ENCODE measurements around the gene CYP24A1.

CYP24A1 gene

GRCh38 chr20:54172856-54173652 is 732 bp downstream of the CYP24A1 start:
- no peak for DNase-seq (ENCODE audit: low spot score)

DNA sequence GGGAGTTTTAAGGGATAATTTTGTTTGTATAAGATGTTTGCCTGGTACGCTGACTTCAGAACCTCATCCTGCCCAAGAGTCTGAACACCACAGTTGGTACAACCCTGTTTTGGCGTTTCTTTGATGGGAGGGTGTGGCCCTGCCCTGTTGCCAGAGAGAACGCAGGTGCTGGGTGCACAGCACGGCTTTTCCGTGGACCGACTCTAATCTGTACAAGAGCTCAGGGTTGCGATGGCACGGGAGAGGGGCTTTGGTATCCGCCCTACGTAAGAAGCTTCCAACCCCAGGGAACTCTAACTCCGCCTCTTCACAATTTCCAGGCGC is 1.3 kb downstream of the CYP24A1 start:
- DNase-seq (ENCODE audit: low spot score) = no peak

- no peak for DNase-seq (ENCODE audit: low spot score)
Observed at GRCh38 chr20:54170963-54171362, 2.8 kb downstream of the CYP24A1 start.

DNA sequence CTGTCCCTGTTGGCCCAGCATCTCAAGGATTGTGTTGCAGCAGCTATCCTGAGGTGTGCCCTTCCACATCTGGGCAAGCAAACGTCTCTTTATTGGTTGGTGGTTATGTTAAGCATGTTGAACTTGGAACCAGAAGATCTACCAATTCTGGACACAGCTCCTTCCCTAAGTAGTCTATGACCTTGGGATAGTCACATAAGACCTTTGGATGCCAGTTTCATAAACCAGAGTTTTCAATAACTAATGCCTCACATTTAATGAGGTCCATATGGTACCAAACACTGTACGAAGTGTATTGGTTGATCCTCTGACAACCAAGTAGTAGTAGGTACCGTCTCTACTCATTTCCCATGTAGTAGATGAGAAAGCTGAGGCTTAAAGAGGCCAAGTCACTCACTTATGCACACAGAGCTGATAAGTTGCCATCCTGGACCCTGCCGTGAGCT is 3.7 kb downstream of the CYP24A1 start:
- no peak for DNase-seq (ENCODE audit: low spot score)

DNA sequence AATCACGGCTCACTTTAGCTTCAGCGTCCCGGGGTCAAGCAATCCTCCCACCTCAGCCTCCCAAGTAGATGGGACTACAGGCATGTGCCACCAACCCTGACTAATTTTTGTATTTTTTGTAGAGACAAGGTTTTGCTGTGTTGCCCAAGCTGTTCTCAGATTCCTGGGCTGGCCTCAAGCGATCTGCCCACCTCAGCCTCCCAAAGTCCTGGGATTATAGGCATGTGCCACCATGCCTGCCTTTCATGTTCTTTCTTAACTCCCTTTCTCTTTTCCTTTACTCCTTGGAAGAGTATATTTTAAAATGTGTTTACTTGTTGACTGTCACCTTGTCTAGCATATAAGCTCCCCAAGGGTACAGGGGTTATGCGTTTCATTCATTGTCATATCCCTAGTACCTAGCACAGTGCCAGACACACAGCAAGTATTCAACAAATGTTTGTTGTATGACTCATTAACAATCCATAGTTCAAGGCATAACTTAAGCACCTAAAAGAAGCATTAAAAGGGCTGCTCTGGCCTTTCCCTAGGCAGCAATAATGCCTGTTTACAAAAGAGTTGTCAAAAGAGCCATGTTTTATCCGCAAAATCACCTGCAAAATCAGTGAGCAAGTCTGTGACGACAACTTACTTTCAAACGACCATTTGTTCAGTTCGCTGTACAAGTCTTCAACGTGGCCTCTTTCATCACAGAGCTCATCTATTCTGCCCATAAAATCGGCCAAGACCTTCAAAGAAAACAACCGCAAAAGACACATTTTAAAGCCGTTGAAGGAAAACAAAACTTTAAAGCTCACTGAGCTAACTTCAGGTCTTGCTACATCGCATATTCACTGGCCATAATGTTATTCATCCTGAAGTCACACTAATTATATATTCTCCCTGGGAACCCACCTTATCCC is 4.6 kb downstream of the CYP24A1 start:
- no peak for DNase-seq (ENCODE audit: low spot score)

GRCh38 chr20:54167909-54168872 is 5.6 kb downstream of the CYP24A1 start:
- DNase-seq (ENCODE audit: low spot score) = no peak

DNA sequence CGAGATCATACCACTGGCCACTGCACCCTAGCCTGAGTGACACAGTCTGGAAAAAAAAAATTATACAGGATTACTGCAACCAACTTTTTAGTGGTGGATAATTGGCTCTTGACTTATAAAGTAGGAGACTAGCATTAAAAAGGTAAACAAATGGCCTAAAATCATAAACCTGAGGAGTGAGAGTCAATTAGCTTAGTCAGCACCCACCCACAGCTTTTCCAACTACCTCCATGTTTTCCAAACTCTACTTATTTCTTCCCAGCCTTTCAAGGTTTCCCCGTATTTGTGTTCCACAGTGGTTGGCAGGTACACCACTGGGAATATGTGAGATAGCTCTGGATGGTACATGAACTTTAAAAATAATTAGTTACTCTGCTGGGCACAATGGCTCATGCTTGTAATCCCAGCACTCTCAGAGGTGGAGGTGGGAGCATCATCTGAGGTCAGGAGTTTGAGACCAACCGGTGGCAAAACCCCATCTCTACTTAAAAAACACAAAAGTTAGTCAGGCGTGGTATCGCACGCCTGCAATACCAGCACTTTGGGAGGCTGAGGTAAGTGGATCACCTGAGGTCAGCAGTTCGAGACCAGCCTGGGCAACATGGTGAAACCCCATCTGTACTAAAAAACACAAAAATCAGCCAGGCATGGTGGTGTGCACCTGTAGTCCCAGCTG is 6.7 kb downstream of the CYP24A1 start:
- DNase-seq (ENCODE audit: low spot score) = no peak

- no peak for DNase-seq (ENCODE audit: low spot score)
Observed at GRCh38 chr20:54165803-54166202, 8.0 kb downstream of the CYP24A1 start.

DNA sequence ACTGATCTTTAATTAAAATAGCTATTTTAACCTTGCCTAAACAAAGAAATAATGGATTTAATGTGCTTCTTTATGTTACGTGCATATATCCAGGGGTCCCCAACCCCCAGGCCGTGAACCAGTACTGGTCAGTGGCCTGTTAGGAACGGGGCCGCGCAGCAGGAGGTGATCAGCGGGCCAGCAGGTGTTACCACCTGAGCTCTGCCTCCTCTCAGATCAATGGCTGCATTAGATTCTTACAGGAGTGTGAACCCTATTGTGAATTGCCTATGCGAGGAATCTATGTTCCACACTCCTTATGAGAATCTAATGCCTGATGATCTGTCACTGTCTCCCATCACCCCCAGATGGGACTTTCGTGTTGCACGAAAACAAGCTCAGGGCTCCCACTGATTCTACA is 8.8 kb downstream of the CYP24A1 start:
- no peak for DNase-seq (ENCODE audit: low spot score)

DNA sequence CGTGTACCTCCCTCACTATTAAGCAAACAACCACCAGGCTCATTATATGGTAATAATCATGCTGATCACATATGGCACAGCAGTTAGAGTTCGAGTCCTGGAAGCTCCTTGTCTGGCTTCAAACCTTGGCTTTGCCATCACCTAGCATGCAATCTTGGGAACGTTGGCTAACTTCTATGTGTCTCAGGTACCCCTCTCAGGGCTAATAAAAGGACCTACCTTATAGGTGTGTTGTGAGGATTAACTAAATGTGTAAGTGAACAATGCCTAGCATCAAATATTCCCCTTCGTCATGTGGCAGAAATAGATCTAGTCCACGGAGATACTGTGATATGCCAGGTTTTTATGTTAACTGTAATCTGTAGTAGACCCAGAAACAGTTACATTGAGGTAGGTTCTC is 10.4 kb downstream of the CYP24A1 start:
- DNase-seq (ENCODE audit: low spot score) = no peak

GRCh38 chr20:54162378-54163009 is 11.3 kb downstream of the CYP24A1 start:
- DNase-seq (ENCODE audit: low spot score) = no peak

- no peak for DNase-seq (ENCODE audit: low spot score)
Observed at GRCh38 chr20:54161821-54162149, 12.0 kb downstream of the CYP24A1 start.

- no peak for DNase-seq (ENCODE audit: low spot score)
Observed at GRCh38 chr20:54161008-54161820, 12.6 kb downstream of the CYP24A1 start.

DNA sequence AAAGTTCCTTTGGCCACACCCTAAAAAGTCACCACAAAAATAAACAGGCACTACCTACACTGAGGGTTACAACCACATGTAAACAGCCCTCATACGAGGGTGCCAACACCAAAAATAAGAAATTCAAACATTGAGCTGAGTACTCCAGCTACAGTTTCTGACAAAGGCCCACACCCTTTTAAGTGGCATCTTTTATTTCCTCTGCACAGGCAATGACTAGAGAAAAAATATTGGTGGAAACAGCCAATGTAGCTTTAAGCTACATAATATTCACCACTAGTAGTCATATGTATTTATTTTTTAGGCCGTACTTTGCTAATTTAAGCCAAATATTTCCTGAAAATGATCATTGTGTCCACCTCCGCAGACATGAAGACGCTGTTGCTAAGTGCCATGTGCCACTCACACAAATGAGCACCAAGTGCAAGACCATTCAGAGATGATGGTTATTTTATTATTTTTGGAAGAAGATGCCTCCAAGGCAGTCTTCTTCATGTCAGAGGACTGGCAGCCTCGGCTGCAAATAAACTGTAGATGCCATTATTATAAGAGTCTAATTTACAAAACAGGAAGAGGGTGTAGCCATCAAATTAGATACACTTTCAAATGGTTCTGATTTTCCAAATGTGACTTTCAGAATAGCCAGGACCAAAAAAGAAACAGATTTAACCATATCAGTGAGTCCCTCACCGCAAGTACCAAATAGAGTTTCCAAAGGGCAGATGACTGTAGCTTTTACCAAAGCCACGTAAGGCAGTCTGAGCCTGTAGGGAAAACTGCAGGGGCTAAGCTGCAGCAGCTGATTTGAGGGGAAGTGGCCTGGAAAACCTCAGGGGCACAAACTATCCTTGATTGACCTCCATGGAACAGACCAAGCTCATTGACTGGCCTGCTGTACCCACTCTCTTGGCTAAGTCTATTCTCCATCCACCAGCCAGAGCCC is 13.4 kb downstream of the CYP24A1 start:
- DNase-seq (ENCODE audit: low spot score) = no peak

GRCh38 chr20:54158856-54159418 is 14.8 kb downstream of the CYP24A1 start:
- DNase-seq (ENCODE audit: low spot score) = no peak

- no peak for DNase-seq (ENCODE audit: low spot score)
Observed at GRCh38 chr20:54158226-54158625, 15.6 kb downstream of the CYP24A1 start.

DNA sequence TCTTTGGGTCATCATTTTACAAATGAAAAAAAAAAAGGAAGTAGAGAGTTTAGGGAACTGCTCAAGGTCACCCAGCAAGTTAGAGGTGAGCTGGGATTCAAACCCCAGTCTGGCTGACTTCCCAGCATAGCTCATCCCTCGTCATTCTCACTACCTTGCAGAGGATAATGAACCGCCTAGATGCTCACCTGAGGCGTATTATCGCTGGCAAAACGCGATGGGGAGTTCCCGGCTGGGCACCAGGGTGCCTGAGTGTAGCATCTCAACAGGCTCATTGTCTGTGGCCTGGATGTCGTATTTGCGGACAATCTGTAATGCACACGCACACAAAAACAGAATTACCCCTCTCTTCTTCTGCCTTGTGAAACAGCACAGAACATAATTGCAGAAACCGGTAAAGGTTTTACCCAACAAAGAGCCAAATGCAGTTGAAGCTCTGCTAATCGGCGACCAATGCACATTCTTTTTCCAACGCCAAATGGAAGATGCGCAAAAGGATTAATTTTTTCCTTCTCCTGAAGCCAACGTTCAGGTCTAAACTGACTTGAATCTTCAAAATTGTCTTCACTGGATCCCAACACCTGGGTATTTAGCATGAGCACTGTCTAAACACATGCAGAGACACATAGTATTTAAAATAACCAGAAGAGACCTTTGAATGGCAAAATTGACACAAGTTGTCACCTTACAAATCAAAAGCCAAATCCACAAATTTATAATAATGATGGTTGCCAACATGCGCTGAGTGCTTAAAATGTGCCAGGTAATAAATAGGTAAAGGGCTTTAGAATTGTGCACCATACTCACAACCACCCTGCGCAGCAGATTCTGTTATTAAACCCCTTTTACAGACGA is 16.6 kb downstream of the CYP24A1 start:
- DNase-seq (ENCODE audit: low spot score) = no peak

DNA sequence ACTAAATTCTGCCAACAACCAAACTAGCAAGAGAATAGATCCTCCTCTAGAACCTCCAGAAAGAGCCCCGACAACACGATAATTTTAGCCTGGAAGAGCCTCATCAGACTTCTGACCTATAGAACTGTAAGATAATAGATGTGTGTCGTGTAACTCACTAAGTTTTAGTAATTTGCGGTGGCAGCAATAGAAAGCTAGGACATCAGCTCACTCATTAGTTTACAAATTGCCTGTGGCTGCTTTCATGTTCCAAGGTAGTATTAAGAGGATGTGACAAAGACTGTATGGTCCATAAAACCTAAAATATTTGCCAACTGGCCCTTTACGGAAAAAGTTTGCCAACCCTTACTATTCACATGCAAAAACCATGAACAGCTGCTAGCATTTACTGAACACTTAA is 17.3 kb downstream of the CYP24A1 start:
- DNase-seq (ENCODE audit: low spot score) = no peak

Data from left forelimb (tissue), 1 donor.